GM18951 (cell line): Measurements from ENCODE around the gene TEX19.

ENCODE experiments used
- POLR2A ChIP-seq: IDR thresholded peaks from 4 replicates; pipeline ENCODE4 v1.6.1; 2011; ENCODE audit warnings: mild to moderate bottlenecking; ENCODE audit not compliant: insufficient read length, insufficient read depth; ENCODE audit errors: extremely low read depth
- in situ Hi-C: fragments of 300-500 bp; cut with MboI; formaldehyde crosslinking; loops from one replicate; pipeline ENCODE4 v1.12.0; 2022; ENCODE audit warnings: low sequenced_read_pairs, mixed read lengths, inconsistent platforms; ENCODE audit not compliant: unreplicated experiment

Gene TEX19

GRCh38 chr17:82327289-82327688, 31.8 kb upstream of the TEX19 start:
- TF ChIP-seq POLR2A: no peak
- in situ Hi-C loops: no loop called here

GRCh38 chr17:82327757-82328140, 31.3 kb upstream of the TEX19 start:
- TF ChIP-seq POLR2A: no peak

GRCh38 chr17:82328141-82328993, 30.7 kb upstream of the TEX19 start:
- in situ Hi-C loops: no loop called here
- TF ChIP-seq POLR2A: no peak

More at GRCh38 chr17:82327757-82328140, 31.3 kb upstream of the TEX19 start:
- in situ Hi-C loops: no loop called here

- in situ Hi-C loops: no loop called here
- TF ChIP-seq POLR2A: no peak
Measured at GRCh38 chr17:82328994-82329507, 30.0 kb upstream of the TEX19 start.

- in situ Hi-C loops: no loop called here
- TF ChIP-seq POLR2A: no peak
Measured at GRCh38 chr17:82329683-82330321, 29.2 kb upstream of the TEX19 start.

- in situ Hi-C loops: no loop called here
- no peak for TF ChIP-seq POLR2A
Measured at GRCh38 chr17:82330322-82331239, 28.5 kb upstream of the TEX19 start.

GRCh38 chr17:82331345-82331939, 27.6 kb upstream of the TEX19 start:
- in situ Hi-C loops: no loop called here
- TF ChIP-seq POLR2A: no peak

DNA sequence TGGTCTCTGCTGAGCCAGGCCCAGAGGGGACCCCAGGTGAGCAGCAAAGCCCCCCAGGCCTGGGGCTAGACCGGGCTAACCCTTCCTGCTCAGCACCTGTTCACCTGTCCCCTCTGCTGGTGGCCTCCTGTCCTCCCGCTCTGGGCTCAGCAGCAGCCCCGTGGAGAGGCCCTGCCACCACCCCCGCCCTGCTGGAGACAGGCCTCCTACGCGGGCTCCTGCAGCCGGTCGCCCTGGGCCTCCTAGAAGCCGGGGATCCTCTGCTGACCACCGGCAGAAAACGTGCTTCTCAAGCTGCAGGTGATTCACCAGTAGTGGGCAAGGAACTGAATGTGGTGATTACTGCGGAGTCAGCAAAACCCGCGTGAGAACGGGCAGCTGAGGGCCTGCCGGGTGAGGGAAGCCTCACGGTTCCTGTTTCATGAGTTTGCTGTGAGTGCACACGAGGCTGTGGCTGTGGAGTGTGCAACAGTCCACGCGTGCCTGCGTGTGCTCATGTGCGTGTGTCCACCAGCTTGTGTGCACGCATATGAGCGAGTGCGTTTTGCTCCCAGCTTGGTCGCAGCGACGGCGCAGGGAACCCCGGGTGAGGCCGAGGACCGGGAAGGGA, 26.3 kb upstream of the TEX19 start:
- in situ Hi-C loops: no loop called here

DNA sequence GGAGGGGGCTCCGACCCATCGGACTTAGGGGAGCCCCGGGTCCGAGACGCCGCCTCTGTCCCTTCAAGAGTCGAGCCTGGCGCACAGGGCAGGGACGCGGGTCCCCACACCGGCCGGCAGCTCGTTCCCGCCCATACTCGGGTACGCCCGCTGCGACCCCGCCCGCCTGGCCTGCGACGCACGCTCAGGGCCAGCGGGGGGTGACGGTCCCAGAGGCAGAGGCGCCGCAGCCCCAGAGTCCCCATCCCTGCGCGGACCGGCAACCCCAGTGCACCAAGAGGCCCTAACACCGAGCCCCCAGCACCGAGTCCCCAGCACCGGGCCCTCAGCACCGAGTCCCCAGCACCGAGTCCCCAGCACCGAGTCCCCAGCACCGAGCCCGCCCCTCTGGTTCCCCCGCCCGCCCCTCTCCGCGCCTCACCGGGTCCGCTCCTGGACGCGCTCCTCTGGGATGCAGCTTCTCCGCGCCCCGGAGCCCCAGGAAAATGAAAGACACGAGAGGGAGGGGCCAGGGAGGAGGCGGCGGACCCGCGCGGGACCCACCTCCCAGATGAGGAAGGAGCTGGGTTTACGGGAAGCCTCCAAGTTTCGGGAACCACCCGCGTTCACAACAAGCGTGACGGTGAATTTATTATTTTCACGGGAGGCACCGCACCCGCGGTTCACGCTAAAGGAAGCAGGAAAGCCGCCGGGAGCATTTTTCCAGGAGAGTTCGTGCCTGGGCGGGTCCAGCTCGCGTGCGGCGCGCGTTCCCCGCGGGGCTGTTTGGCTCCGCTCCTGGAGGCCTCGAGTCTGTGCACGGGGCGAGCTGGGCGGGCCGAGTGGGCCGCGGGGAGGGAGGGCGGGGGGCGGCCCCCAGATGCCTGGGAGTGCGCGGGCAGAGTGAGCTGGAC, 25.5 kb upstream of the TEX19 start, which contains the start of gene SECTM1:
TSS of gene SECTM1 (minus strand) at position 488 of the 893 bp plus-strand sequence. CDS start 6,526 bp downstream, outside the sequence.
- no peak for TF ChIP-seq POLR2A
- in situ Hi-C loops: no loop called here

More for the DNA sequence above, 26.3 kb upstream of the TEX19 start:
- no peak for TF ChIP-seq POLR2A

- in situ Hi-C loops: no loop called here
- TF ChIP-seq POLR2A: no peak
Measured at GRCh38 chr17:82334204-82334621, 24.8 kb upstream of the TEX19 start.
